ENCODE measurements around the gene LGALS3.

GRCh38 chr14:55097881-55098560, 31.0 kb upstream of the LGALS3 start:
- TF ChIP-seq ZNF155 (tag by site-specific recombination; IDR thresholded peaks at IDR 0.05) (no peak), ZNF132 (tag by site-specific recombination; IDR thresholded peaks at IDR 0.05; ENCODE audit: borderline replicate concordance) (no peak), CTCF (tag by site-specific recombination; IDR thresholded peaks at IDR 0.05) (no peak), ZBTB21 (tag by site-specific recombination; IDR thresholded peaks at IDR 0.05) (no peak)

Data from HEK293 (cell line).